Measurements from ENCODE around the gene CNKSR2. TPM values are rescaled to one million over a fixed set of nuclear protein-coding genes. Genes with fewer than 3 reads are reported as not detected.
A peak's percentile ranks its signal among the peaks of the same experiment; 100 is the strongest.
"Not testable (repeated sequence)": the region's sequence is repeated elsewhere in the genome, so short reads cannot be mapped to it uniquely, and the experiment has no call there.

The CNKSR2 gene
- total RNA-seq, 1 experiment from 2014 or later, result not detected

DNA sequence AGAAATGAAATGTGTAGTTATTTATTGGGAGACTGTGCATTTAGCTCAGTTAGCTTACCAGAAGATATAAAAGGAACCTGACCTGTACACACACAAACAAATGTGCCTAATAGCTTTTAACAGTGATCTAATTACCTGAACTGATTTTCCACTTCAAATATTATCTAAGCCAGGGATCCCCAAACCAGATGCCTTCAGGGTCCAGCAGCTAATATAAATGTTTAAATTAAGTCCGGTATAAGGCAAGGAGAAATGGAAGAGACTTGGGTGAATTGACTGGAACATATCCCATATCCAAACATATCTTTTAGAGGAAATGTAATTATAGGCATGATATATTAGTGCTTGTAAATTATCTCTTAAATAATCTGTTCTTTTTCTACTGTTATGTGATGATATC lies 66.7 kb downstream of the CNKSR2 start:
- no peak for DNase-seq (ENCODE audit: low spot score)

DNA sequence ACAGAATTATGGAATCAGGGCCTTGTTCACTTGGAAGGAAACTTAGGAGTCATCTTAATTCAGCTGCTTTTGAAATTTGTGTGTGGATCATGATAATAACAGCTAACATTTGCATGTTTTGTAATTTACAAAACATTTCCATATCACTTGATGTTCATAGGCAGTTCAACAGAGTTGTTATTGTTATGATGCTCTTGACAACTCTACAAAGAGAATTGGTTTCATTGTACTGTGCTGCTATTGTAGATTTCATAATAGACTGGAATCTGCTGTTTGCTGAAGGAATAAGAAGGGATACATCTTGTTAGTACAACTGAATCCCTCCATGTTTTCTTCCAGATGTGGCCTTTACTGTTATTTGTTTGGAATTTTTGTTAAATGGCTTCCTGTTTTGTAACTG lies 83.5 kb downstream of the CNKSR2 start:
- no peak for DNase-seq (ENCODE audit: low spot score)

DNA sequence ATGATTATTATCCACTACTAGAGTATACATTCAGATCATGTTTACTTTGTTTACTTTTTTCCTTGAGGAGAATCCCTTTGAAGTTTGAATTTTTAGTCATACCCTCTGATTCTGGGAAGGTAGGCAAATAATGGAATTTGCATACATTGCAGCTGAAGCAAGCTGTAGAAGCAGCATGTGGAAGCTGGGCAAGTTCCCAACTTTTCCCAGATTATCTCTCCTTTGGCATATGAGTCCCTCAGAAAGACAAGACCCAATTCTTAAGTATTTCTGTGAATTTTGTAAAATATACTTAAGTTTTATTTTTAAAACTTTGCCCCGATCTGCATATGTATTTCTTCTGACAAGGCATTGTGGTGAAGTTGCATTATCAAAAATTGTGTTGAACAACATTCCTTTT lies 94.9 kb downstream of the CNKSR2 start:
- DNase-seq (ENCODE audit: low spot score), result no peak

DNA sequence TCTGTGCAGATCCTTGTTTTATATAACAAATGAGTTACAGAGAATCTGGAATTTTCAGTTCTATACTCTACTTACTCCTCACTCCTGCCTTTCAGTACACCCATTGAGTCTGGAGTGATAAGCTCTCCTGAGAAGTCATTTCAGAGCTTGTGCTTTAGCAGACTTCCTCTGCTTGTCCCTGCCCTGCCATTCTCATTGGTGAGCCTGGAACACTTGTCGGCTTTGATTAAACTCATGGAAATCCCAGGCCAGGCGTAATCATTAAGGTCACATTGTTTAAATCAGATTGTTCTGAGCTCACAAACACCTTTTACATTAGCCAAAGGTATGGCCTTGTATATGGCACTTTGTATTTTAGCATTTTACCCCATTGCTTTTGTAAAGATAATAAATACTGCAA lies 102.7 kb downstream of the CNKSR2 start:
- DNase-seq (ENCODE audit: low spot score), result no peak

DNA sequence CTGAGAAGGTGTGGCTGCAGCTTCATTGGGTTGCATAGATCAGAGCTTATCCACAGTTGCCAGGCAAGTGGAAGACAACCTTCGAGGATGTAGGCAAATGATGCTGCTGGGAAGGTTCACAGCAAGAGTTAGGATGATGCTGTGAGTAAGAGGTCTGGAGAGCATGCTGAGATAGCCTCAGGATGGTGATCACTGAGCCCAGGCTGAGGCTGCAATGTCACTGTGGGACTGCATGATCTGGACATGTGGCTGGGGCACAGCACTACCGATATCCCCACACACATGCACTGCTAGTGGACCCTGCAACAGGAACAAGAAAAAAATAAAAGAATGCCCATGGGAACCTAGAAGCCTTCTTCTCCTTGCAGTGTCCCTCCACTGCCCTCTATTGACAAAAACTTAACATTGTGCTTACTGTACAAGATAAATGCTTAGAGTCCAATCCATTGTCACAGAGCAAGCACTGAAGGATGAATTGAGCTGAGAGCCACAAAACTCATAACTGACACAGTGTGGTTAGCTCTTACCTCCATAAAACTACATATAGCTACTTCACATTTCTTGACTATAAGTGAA lies 105.6 kb downstream of the CNKSR2 start:
- DNase-seq (ENCODE audit: low spot score), result peak; percentile 68

DNA sequence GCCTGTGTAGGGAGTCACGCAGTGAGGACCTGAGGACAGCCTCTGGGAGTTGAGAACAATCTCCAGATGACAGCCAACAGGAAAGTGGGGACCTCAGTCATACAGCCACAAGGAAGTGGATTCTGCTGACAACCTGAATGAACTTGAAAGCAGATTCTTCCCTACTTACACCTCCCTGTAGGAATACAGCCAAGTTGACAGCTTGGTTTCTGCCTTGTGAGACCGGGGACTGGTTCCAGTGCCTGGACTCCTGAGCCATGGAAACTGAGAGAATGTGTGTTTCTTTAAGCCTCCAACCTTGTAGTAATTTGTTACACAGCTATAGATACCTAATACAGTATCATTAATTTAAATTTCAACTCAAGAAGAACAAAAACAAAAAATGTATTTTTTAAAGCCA lies 107.5 kb downstream of the CNKSR2 start:
- no peak for DNase-seq (ENCODE audit: low spot score)

DNA sequence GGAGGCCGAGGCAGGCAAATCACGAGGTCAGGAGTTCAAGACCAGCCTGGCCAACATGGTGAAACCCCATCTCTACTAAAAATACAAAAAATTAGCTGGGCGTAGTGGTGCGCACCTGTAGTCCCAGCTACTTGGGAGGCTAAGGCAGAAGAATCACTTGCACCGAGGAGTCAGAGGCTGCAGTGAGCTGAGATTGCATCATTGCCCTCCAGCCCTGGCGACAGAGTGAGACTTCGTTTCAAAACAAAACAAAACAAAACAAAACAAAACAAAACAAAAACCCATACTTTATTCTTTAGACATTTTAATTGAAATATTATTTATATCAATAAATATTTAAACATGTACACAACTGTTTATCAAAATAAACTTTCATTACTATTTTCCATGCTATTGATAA lies 109.8 kb downstream of the CNKSR2 start:
- DNase-seq (ENCODE audit: low spot score), result not testable (repeated sequence)

DNA sequence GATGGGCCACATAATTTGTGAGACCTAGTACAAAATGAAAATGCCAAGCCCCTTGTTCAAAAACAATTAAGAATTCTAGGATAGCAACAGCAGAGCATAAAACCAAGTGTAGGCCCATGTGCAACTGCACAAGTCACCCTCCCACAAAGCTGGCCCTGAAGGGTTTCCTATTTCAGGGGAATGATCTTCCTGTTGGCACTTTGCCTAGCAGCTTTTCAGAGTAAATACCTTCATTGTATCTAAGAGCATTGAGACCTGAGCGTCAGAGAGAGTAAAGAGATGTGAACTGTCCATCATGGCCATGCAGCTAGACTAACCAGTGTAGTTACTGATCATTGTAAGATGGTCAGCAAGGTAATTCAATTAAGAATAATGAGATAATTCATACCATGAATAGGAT lies 113.6 kb downstream of the CNKSR2 start:
- peak; percentile 56 for DNase-seq (ENCODE audit: low spot score)

DNA sequence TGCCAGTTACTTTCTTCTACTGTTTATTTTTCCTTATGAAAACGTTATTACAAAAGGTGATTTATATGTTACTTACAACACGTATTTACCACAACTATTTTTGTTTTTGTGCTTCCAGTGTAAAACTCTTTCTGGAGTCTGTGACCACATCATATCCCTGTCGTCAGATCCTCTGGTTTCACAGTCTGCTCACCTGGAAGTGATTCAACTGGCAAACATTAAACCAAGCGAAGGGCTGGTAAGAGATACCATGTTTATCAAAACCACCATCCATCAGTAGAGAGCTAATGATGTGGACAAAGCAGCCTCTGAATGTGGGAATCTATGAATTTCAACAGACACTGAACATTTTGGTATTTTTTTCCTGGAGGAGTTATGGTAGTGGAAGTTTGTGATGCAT lies 116.1 kb downstream of the CNKSR2 start:
- no peak for DNase-seq (ENCODE audit: low spot score)

DNA sequence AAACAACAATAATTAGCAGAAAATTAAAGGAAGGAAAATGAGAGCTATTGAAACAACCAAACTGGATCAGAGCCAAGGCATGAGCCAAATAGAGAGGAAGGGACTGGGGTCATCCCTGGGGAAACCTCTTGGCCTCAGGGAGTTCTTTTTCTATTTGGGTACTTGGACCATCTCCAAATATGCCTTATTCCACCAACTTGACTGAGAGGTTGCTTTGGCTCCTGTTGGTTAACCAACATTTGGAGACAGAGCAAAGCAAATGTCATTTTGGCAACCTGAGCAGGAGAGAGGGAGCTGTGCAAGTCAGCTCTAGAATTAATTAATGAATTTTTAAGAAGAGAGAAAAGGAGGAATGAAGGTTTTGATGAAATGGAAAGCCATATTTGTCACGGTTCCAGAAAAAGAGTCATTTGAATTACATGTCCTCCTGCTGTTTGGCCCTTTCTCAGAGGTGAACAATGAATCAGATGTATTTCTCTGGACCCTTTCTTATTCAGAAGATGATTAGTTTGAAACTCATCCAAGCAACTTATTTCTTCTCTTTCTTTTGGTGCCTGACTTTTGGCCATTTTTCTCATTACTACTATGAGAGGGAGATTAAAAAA lies 119.1 kb downstream of the CNKSR2 start:
- DNase-seq (ENCODE audit: low spot score), result no peak

DNA sequence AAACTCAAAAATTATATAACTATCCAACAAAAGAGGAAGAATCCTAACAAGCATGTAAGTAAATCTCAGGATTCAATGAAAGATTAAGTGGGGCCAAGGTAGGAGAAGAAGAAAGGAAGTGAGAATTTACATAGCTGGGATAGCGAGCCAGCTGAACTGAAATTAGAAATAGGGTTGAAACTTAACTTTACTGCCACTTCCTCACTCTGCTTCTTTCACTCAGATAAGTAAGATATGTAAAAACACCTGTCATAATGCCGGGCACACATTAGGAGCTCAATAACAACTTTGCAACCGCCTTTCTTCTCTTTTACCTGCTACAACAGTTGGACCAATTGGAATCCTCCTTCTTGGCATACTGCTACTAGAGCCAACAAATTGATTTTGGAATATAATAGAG lies 129.4 kb downstream of the CNKSR2 start:
- DNase-seq (ENCODE audit: low spot score), result no peak

DNA sequence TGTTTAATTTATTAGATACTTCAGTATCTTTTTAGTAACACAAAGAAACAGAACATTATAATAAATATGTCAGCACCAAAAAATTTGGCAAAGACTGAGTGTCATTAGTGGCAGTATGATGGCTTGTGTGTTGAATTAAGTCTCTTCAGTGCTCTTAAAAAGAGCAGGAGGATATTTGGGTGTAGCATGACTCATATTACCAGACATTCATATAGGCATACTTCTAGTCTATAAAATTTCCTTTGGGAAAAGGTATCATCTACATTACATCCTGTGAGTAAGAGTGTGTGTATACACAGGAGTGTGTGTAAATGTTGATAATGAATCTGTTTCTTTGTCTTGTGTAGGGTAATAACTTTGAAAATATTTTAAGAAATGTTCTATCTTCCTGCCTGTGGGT lies 135.7 kb downstream of the CNKSR2 start:
- peak; percentile 51 for DNase-seq (ENCODE audit: low spot score)

DNA sequence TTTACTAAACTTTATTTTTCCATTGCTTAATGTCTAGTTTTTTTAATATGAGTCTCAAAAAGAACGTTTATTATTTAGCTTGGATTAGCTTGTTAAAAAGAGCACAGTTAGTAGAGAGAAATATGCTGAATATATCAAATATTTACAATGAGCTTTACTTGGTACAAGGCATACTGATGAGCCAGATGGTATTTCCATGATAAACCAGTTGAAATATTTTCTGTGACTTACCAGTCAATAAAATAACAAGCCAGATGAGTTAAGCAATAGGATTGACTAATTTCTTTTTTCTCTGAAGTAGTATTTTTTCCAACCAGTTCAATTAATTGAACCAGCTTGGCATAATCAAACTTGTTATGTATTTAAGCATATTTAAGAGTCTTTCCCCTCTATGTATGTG lies 149.8 kb downstream of the CNKSR2 start:
- DNase-seq (ENCODE audit: low spot score), result no peak

DNA sequence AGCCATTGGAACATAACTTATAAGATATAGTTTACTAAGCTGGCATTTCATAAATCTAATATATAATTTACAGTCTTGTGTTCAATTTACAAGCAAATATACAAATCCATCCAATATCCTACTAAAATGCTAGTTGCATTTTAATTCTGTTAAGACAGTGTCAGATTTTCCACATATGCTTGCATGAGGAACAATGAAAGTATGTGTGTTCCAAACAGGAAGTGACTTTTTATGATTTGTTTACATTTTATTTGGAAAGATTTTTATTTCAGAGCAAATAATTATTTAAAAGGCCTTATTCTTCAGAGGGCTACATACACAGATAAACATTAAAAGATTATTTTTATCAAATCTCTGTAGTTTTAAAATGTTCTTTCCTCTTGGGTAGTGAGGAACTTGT lies 153.9 kb downstream of the CNKSR2 start:
- peak; percentile 19 for DNase-seq (ENCODE audit: low spot score)

DNA sequence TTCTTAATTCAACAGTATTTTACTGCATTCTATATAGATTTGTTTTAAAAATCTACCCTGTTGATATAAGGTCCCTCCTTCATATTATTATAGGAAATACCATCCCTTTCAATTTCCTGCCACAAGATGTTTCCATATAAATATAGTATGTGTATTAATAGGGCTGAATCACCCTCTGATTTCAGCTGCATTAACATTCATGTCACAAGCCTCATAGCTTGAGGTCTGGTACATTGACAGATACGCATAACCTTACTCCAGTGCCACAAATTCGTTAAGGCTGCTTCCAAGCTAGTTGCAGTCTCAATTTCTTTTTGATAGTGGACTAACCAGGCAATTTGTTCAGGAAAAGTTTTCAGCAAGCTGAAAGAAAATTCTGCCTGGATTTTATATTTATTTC lies 155.6 kb downstream of the CNKSR2 start:
- no peak for DNase-seq (ENCODE audit: low spot score)

DNA sequence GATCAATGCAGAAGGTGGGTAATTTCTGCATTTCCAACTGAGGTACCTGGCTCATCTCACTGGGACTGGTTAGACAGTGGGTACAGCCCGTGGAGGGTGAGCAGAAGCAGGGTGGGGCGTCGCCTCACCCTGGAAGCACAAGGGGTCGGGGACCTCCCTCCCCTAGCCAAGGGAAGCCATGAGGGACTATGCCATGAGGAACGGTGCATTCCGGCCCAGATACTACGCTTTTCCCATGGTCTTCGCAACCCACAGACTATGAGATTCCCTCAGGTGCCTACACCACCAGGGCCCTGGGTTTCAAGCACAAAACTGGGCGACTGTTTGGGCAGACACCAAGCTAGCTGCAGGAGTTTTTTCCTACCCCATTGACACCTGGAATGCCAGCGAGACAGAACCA lies 170.4 kb downstream of the CNKSR2 start:
- not testable (repeated sequence) for DNase-seq (ENCODE audit: low spot score)

DNA sequence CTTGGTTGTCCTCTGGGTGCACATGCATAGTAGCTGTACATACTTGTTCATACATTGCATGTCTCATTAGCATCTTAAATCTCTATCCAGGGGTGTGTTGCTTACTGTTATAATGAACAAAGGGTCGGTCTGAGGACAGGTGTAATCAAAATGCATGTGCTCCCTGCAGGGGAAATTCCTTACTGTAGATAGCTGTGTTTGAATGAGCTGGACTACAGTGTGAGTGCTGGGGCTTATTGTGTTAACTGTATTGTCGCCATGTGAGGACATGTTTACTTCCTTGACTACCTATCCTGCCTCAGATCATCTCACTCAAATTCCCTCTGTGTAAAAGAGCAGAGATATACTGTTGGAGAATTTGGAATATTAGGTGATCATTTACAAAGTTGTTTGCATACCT lies 185.2 kb downstream of the CNKSR2 start:
- DNase-seq (ENCODE audit: low spot score), result no peak

DNA sequence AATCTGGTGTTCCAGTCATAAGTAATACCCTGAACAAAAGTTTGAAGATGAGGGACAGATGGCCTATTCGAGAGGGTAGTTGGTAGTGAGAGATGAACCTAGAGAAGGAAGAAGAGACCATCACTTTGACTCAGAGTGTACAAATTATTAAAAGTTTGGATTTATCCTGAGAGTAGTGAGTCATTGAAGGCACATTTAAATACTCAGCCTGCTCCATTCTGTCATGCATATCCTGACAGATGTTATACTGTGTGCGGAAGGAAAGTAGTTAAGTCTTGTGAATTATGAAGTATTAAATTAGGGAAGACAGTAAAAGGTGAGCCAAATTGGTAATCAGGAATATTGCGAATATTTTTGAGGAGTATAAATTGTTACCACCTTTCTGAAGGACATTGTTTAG lies 190.8 kb downstream of the CNKSR2 start:
- no peak for DNase-seq (ENCODE audit: low spot score)

DNA sequence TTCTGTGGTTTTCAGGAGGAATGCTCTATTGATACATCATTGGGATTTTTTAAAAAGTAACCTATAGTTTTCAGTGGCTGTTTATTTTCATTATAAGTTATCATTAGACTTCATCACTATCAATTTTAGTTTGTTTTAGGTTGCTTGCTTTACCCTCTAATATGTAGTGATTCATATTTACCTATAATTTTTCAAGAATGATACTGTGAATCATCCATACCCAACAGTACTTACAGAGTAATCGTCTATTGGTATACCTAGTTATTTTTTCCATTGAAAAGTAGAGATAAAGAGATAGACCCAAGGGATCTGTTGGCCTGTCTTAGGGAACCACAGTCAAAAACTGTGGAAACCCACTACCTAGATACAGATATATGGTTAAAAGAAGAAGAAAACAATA lies 200.6 kb downstream of the CNKSR2 start:
- DNase-seq (ENCODE audit: low spot score), result no peak

DNA sequence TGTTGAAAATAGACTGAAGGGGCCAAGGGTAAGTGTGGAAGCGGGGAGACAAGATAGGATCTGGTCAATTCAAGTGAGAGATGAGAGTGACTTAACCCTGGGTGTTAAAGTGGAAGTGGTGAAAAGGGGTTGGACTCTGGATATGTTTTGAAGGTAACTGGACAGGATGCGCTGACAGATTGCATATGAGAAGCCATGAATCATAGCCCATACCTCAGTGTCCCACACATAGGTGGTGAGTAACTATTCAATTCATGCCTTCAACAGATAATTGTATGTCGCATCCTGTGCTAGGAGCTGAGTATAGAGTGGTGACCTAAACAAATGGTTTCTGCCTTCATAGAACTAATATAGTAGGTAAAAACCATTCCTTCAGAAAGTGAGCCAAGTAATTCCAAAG lies 207.3 kb downstream of the CNKSR2 start:
- no peak for DNase-seq (ENCODE audit: low spot score)

DNA sequence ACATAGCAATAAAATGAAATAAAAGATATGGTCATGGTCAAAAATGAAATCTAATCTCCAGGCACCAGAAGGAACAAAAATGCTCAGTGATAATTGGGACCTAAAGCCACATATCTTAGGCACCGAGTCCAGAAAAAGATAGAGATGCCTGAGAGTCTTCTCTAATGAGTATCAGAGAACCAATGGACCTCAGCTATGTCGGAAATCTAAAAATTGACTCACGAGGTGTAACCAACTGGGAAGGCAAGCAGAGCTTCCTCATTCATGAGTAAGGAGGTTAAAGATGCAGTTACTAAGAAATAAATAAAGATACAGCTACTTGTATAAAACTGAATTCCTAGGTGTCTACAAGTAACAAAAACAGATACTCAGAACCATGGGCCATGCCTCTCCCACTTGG lies 211.8 kb downstream of the CNKSR2 start:
- DNase-seq (ENCODE audit: low spot score), result no peak

DNA sequence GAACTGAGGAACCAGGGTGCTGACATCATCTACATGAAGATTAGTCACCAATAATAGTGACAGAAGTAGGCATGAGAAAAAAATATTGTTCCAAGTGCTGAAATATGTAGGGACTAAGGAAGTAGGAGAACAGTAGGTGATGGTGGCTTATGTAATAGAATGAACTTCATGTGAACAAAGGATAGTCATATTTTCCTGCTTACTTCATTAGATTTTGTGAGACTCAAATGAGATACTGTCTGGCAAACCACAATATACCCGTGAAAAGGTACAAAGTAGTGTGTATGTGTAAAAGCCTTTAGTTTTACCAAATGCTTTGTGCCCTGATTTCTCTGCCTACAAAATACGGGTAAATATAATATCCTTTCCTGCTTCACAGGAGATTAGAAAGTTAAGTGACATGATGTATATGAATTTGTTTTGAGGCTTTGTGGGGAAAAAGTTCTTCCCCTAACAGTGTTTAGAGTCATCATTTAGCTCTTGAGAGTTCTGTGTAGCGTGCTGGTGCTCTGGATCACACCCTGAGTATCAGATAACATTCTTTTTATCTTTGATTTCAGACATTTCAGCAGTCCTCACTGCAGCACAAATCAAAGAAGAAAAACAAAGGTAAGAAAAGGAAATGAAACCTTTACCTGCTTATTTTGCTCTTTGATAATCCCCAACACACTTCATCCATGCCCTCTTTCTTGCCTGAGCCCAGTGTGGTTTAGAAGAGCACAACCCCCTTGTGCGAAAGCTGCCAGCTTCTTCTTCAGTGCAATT lies 216.0 kb downstream of the CNKSR2 start:
- DNase-seq (ENCODE audit: low spot score), result no peak

DNA sequence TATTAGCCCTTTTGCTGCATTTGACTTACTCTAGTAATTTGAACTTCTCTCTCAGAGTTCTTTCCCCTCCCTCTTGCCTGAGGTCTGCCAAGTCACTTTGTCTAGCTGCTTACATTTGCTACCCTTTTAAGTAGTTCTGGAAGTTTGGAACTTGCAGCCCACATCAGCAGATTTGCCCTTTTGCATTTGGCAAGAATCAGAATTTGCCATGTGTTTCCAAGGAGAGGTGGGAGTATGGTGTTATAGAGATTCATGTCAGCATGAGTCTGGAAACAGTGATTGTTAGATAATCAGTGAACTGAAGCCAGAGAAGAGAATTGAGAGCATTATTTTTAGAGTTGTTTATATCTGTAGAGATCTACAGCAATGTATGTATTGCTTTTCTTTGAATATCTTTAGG lies 231.8 kb downstream of the CNKSR2 start:
- DNase-seq (ENCODE audit: low spot score), result no peak
